B cell (primary cell): ENCODE measurements around the gene PICK1. TPM values are rescaled to one million over a fixed set of nuclear protein-coding genes. Genes with fewer than 3 reads are reported as not detected.

Experiments used
- polyA plus RNA-seq: library from polyadenylated mRNA; depleted of rRNA; stranded (reverse); fragments of >200 nt; gene quantifications from 2 replicates; pipeline ENCODE4 v1.2.3, GENCODE V29; 2012
- total RNA-seq, 2 donors: library from RNA; stranded (reverse); fragments of 120-200 nt in 1 of 2; gene quantifications; 1 replicate in 1 of 2; 2 replicates in 1 of 2; pipeline versions ENCODE4 v1.2.3 to v1.2.4, GENCODE V29; 2013 to 2022

The PICK1 gene
- total and polyA plus RNA-seq, 2 donors (not counting 1 experiment from before 2014, with no cell fraction given): 34.2 to 37.4 TPM

Other genes with a start within 250 kb of the PICK1 start
- gene GCAT, start 249.5 kb upstream of the PICK1 start, total RNA-seq: 0.47 TPM in 1 of 2 replicates, not detected in the other
- 0.15 TPM in 1 of 2 replicates, not detected in the other for gene GCAT, start 249.5 kb upstream of the PICK1 start, polyA plus RNA-seq
- not detected in 2 replicates for gene GALR3, start 234.0 kb upstream of the PICK1 start, total RNA-seq
- not detected in 2 replicates for gene GALR3, start 234.0 kb upstream of the PICK1 start, polyA plus RNA-seq
- gene ANKRD54, start 213.1 kb upstream of the PICK1 start, total RNA-seq: 18.1 and 20.3 TPM in 2 replicates
- gene ANKRD54, start 213.1 kb upstream of the PICK1 start, polyA plus RNA-seq: 27.8 and 29.3 TPM in 2 replicates
- 526 and 560 TPM in 2 replicates for gene EIF3L, start 208.0 kb upstream of the PICK1 start, total RNA-seq
- gene EIF3L, start 208.0 kb upstream of the PICK1 start, polyA plus RNA-seq: 367 and 430 TPM in 2 replicates
- 34.6 and 34.9 TPM in 2 replicates for gene MICALL1, start 151.1 kb upstream of the PICK1 start, total RNA-seq
- 21.0 and 22.8 TPM in 2 replicates for gene MICALL1, start 151.1 kb upstream of the PICK1 start, polyA plus RNA-seq
- gene C22orf23, start 103.8 kb upstream of the PICK1 start, total RNA-seq: not detected in 2 replicates
- not detected in 2 replicates for gene C22orf23, start 103.8 kb upstream of the PICK1 start, polyA plus RNA-seq
- gene POLR2F, start 103.7 kb upstream of the PICK1 start, total RNA-seq: 39.3 and 41.8 TPM in 2 replicates
- gene POLR2F, start 103.7 kb upstream of the PICK1 start, polyA plus RNA-seq: 37.9 and 49.6 TPM in 2 replicates
- not detected in 2 replicates for gene SOX10, start 72.8 kb upstream of the PICK1 start, total RNA-seq
- gene SOX10, start 72.8 kb upstream of the PICK1 start, polyA plus RNA-seq: not detected in 2 replicates
- not detected in 2 replicates for gene SLC16A8, start 26.8 kb downstream of the PICK1 start, total RNA-seq
- gene SLC16A8, start 26.8 kb downstream of the PICK1 start, polyA plus RNA-seq: not detected in 2 replicates
- 0.96 and 1.3 TPM in 2 replicates for gene BAIAP2L2, start 53.3 kb downstream of the PICK1 start, total RNA-seq
- 1.2 and 1.7 TPM in 2 replicates for gene BAIAP2L2, start 53.3 kb downstream of the PICK1 start, polyA plus RNA-seq
- gene PLA2G6, start 124.4 kb downstream of the PICK1 start, total RNA-seq: 125 and 128 TPM in 2 replicates
- gene PLA2G6, start 124.4 kb downstream of the PICK1 start, polyA plus RNA-seq: 103 and 148 TPM in 2 replicates
- 4.8 and 5.3 TPM in 2 replicates for gene MAFF, start 144.6 kb downstream of the PICK1 start, total RNA-seq
- 18.0 and 33.5 TPM in 2 replicates for gene MAFF, start 144.6 kb downstream of the PICK1 start, polyA plus RNA-seq
- 23.5 and 24.7 TPM in 2 replicates for gene TMEM184B, start 215.6 kb downstream of the PICK1 start, total RNA-seq
- 9.5 and 9.9 TPM in 2 replicates for gene TMEM184B, start 215.6 kb downstream of the PICK1 start, polyA plus RNA-seq